GM06990 (cell line): ENCODE results near the gene ABCB6.

Source experiments
- DNase-seq: peaks from one replicate; pipeline ENCODE4 v3.0.0-alpha.2; 2011; ENCODE audit not compliant: insufficient read length; ENCODE audit errors: extremely low read depth
- H3K27me3 ChIP-seq: replicated peaks from 2 replicates; pipeline ENCODE4 v1.6.0; 2011; ENCODE audit warnings: low read length; ENCODE audit not compliant: control insufficient read depth, insufficient read depth
- H3K36me3 ChIP-seq: 2 replicates; pipeline ENCODE4 v1.5.1; 2011; ENCODE audit warnings: low read length; ENCODE audit not compliant: control insufficient read depth, insufficient read depth
- H3K4me3 ChIP-seq: replicated peaks from 2 replicates; pipeline ENCODE4 v1.5.1; 2011; ENCODE audit warnings: low read depth, mild to moderate bottlenecking, control low read depth, low read length
- TF ChIP-seq, protein P1 (sequence below): IDR thresholded peaks from 2 replicates; pipeline ENCODE4 v1.5.1; 2011; ENCODE audit warnings: low read length, control low read depth, mild to moderate bottlenecking, inconsistent platforms; ENCODE audit not compliant: insufficient read depth, poor library complexity, severe bottlenecking

Gene ABCB6

DNA sequence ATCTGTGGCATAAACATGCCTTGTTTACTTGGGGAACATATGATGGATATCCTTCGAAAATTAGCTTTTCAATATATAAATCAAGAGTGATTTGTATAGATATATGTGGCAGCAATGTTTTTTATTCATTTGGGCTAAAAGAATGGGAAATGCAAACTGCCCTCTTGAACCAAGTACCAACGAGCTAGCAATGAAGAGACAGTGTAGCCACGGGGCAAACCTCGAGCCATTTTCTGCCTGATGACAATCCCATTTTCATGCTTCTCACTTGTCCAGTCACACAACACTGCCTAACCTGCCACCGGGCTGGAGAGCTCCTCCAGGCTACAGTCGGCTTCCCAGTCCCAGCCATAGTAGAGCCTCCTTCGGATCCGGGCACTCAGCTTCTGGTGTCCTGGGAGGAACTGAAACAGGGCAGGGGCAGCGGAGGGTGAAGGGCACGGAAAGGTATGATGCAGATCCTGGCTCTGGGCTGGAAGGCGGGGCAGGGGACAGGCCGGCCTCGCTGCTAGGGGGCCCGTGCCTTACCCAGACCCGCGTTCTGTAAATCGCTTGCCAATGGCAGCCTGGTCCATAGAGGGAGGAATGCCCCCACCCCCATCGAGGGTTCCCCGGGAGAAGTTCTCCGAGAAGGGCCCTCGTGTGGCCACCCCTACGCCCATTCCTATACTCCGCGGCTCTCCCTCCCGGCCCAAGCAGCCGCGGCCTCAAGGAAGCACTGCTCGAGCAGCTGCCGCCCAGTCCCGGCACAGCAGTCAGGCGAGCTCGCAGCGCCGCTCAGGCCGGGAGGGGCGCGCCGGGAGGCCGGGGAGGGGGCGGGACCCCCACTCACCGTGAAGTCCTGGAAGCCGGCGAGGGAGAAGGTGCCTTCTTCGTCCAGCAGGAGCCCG, 42.6 kb downstream of the ABCB6 start:
- TF ChIP-seq, protein P1, sequence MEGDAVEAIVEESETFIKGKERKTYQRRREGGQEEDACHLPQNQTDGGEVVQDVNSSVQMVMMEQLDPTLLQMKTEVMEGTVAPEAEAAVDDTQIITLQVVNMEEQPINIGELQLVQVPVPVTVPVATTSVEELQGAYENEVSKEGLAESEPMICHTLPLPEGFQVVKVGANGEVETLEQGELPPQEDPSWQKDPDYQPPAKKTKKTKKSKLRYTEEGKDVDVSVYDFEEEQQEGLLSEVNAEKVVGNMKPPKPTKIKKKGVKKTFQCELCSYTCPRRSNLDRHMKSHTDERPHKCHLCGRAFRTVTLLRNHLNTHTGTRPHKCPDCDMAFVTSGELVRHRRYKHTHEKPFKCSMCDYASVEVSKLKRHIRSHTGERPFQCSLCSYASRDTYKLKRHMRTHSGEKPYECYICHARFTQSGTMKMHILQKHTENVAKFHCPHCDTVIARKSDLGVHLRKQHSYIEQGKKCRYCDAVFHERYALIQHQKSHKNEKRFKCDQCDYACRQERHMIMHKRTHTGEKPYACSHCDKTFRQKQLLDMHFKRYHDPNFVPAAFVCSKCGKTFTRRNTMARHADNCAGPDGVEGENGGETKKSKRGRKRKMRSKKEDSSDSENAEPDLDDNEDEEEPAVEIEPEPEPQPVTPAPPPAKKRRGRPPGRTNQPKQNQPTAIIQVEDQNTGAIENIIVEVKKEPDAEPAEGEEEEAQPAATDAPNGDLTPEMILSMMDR: no peak
- Histone ChIP-seq H3K27me3 (no peaks in the 10 kb centered on the region), H3K36me3 (peaks cover 34% of the 10 kb centered on the region), H3K4me3 (peak overlapping the region; percentile 96)
- peak; percentile 64 for DNase-seq

DNA sequence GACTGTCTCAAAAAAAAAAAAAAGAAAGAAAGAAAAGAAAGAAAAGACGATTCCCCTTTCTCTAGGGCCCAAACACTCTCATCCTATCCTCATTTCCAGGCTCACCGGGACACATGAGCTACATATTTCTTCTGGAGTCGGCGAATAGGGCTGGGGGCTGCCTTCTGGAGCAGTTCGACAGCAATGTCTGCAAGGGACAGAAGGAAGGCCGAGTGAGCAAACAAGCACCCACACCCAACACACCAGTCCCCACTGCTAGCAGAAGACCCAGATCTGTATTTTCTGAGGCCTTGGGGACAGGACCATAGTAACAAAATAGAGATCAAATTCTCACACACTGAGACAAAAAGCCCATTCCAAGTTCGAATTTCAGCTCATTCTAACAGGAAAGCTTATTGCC, 43.3 kb downstream of the ABCB6 start:
- Histone ChIP-seq H3K27me3 (no peaks in the 10 kb centered on the region), H3K4me3 (peak overlapping the region; percentile 96), H3K36me3 (peaks cover 29% of the 10 kb centered on the region)
- TF ChIP-seq, protein P1: no peak
- DNase-seq: no peak

DNA sequence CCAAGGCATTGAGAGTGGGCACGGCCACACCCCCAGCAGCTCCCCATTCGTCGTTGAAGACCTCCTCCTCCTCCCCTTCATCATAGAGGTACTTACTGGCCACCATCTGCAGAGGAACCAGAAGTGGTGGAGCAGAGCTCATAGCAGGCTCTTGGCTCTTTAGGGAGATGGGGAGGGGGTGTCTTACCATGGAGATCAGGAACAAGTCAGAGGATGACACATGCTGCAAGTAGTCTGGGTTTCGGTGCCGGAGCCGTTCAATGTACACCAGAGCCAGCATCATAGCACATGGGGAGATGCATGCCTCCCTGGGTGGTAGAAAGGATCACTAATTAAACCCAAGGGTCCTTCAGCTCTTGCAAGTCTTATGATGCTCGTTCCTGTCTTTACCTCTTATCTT, 44.0 kb downstream of the ABCB6 start:
- peaks cover 26% of the 10 kb centered on the region for H3K36me3 ChIP-seq
- TF ChIP-seq, protein P1: no peak
- H3K4me3 ChIP-seq: no peak overlapping the region
- H3K27me3 ChIP-seq: no peaks in the 10 kb centered on the region
- DNase-seq: no peak

DNA sequence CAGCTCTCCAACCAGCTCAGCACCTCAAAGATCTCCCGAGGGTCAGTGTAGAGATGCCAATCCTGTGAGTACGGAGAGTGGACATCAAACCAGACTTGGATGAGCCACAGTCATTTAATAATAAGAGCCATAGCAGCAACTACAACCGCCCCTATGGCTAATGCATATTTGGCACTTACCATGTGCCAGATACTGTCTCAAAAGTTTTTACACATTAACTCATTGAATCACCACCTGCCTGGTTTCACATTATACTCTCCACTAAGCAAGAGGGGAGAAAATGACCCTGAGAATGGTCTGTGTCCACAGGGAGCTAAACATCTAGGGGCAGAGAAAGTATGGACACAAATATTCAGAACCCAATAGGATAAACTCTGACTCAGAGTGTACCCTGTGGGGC, 44.6 kb downstream of the ABCB6 start:
- TF ChIP-seq, protein P1: no peak
- H3K4me3 ChIP-seq: no peak overlapping the region
- H3K36me3 ChIP-seq: peaks cover 26% of the 10 kb centered on the region
- H3K27me3 ChIP-seq: no peaks in the 10 kb centered on the region
- DNase-seq: no peak

DNA sequence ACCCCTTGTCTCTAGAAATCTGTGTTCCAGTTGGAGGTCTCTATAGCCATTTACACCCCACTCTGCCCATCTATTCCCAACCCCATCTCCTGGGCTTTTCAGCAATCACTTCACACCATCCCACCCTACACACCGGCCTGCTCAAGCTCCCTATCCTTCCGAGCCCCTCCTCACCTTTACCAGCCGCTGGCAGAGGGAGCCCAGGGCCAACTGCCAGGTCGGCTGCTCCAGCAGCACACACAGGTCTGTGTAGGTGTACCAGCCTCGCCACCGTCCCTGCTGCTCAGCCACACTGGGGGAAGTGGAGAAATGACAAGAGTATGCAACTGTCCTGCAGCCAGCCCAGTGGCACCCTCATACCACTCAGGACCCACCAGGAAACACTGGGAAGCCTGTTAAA, 45.6 kb downstream of the ABCB6 start:
- no peak overlapping the region for H3K4me3 ChIP-seq
- H3K27me3 ChIP-seq: no peaks in the 10 kb centered on the region
- no peak for DNase-seq
- H3K36me3 ChIP-seq: peaks cover 26% of the 10 kb centered on the region
- TF ChIP-seq, protein P1: no peak
